Dedifferentiated amniotic fluid mesenchymal stem cell (primary cell): ENCODE results near the gene USP17L12.
A peak's percentile ranks its signal among the peaks of the same experiment; 100 is the strongest.
"Not testable (repeated sequence)": the region's sequence is repeated elsewhere in the genome, so short reads cannot be mapped to it uniquely, and the experiment has no call there.

Source experiments
- DNase-seq: peaks from one replicate; pipeline ENCODE4 v3.0.0-alpha.2; 2016; ENCODE audit errors: extremely low spot score

USP17L12 gene, protein sequence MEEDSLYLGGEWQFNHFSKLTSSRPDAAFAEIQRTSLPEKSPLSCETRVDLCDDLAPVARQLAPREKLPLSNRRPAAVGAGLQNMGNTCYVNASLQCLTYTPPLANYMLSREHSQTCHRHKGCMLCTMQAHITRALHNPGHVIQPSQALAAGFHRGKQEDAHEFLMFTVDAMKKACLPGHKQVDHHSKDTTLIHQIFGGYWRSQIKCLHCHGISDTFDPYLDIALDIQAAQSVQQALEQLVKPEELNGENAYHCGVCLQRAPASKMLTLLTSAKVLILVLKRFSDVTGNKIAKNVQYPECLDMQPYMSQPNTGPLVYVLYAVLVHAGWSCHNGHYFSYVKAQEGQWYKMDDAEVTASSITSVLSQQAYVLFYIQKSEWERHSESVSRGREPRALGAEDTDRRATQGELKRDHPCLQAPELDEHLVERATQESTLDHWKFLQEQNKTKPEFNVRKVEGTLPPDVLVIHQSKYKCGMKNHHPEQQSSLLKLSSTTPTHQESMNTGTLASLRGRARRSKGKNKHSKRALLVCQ

DNA sequence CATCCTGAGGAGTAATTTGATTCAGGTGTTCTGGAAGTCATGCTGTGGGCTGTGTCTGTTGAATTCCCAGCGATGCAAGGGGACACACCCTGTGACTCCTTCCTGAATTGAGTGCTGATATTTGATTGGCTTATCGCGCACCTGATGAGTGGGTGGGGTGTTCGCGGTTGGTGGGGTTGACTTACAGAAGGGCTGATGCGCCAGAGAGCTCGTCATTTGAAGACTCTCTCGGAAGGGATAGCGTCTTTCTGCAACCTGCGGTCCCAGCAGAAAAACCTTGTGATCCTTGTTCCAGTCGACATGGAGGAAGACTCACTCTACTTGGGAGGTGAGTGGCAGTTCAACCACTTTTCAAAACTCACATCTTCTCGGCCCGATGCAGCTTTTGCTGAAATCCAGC, at the start of gene USP17L12:
USP17L12 (plus strand) TSS at position 301 of the 400 bp plus-strand sequence; CDS start at position 301, 0 bp downstream.
- not testable (repeated sequence) for DNase-seq

DNA sequence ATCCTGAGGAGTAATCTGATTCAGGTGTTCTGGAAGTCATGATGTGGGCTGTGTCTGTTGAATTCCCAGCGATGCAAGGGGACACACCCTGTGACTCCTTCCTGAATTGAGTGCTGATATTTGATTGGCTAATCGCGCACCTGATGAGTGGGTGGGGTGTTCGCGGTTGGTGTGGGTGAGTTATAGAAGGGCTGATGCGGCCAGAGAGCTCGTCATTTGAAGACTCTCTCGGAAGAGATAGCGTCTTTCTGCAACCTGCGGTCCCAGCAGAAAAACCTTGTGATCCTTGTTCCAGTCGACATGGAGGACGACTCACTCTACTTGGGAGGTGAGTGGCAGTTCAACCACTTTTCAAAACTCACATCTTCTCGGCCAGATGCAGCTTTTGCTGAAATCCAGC, 9.6 kb upstream of the USP17L12 start, which contains the start of gene USP17L10:
USP17L10 (plus strand) TSS at position 301 of the 400 bp plus-strand sequence; CDS start at position 301, 0 bp downstream.
- DNase-seq, result not testable (repeated sequence)

DNA sequence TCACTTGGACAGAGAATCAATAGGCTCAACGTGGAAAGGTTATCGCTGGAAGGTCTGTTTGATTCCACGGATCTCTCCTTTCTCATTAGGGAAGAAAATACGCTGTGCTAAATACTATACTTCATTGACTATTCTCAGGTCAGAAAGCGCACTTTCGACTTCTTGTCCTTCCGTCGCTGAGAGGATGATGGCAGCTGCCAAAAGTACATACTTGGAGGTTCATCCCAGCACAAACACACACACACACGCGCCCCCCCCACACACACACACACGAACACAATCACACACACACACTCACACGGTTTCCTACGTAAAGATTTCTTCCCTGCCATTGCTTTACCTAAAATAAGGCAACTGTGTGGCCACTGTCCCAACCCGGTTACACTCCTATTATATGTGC, 5.3 kb upstream of the USP17L12 start:
- DNase-seq, result not testable (repeated sequence)

DNA sequence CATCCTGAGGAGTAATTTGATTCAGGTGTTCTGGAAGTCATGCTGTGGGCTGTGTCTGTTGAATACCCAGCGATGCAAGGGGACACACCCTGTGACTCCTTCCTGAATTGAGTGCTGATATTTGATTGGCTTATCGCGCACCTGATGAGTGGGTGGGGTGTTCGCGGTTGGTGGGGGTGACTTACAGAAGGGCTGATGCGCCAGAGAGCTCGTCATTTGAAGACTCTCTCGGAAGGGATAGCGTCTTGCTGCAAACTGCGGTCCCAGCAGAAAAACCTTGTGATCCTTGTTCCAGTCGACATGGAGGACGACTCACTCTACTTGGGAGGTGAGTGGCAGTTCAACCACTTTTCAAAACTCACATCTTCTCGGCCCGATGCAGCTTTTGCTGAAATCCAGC, 4.8 kb upstream of the USP17L12 start, which contains the start of gene USP17L11:
USP17L11 (plus strand) TSS at position 301 of the 400 bp plus-strand sequence; CDS start at position 301, 0 bp downstream.
- not testable (repeated sequence) for DNase-seq

DNA sequence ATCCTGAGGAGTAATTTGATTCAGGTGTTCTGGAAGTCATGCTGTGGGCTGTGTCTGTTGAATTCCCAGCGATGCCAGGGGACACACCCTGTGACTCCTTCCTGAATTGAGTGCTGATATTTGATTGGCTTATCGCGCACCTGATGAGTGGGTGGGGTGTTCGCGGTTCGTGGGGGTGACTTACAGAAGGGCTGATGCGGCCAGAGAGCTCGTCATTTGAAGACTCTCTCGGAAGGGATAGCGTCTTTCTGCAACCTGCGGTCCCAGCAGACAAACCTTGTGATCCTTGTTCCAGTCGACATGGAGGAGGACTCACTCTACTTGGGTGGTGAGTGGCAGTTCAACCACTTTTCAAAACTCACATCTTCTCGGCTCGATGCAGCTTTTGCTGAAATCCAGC, 4.6 kb downstream of the USP17L12 start, which contains the start of gene USP17L13:
USP17L13 (plus strand) TSS at position 301 of the 400 bp plus-strand sequence; CDS start at position 301, 0 bp downstream.
- DNase-seq, result not testable (repeated sequence)

DNA sequence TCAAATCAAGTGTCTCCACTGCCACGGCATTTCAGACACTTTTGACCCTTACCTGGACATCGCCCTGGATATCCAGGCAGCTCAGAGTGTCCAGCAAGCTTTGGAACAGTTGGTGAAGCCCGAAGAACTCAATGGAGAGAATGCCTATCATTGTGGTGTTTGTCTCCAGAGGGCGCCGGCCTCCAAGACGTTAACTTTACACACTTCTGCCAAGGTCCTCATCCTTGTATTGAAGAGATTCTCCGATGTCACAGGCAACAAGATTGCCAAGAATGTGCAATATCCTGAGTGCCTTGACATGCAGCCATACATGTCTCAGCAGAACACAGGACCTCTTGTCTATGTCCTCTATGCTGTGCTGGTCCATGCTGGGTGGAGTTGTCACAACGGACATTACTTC, 10.3 kb downstream of the USP17L12 start:
- not testable (repeated sequence) for DNase-seq

DNA sequence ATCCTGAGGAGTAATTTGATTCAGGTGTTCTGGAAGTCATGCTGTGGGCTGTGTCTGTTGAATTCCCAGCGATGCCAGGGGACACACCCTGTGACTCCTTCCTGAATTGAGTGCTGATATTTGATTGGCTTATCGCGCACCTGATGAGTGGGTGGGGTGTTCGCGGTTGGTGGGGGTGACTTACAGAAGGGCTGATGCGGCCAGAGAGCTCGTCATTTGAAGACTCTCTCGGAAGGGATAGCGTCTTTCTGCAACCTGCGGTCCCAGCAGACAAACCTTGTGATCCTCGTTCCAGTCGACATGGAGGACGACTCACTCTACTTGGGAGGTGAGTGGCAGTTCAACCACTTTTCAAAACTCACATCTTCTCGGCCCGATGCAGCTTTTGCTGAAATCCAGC, 14.1 kb downstream of the USP17L12 start, which contains the start of gene USP17L15:
USP17L15 (plus strand) TSS at position 301 of the 400 bp plus-strand sequence; CDS start at position 301, 0 bp downstream.
- not testable (repeated sequence) for DNase-seq

DNA sequence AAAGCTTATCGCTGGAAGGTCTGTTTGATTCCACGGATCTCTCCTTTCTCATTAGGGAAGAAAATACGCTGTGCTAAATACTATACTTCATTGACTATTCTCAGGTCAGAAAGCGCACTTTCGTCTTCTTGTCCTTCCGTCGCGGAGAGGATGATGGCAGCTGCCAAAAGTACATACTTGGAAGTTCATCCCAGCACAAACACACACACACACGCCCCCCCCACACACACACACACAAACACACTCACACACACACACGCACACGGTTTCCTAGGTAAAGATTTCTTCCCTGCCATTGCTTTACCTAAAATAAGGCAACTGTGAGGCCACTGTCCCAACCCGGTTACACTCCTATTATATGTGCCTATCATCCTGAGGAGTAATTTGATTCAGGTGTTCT, 18.5 kb downstream of the USP17L12 start:
- not testable (repeated sequence) for DNase-seq

DNA sequence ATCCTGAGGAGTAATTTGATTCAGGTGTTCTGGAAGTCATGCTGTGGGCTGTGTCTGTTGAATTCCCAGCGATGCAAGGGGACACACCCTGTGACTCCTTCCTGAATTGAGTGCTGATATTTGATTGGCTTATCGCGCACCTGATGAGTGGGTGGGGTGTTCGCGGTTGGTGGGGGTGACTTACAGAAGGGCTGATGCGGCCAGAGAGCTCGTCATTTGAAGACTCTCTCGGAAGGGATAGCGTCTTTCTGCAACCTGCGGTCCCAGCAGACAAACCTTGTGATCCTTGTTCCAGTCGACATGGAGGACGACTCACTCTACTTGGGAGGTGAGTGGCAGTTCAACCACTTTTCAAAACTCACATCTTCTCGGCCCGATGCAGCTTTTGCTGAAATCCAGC, 23.6 kb downstream of the USP17L12 start, which contains the start of gene USP17L17:
USP17L17 (plus strand) TSS at position 301 of the 400 bp plus-strand sequence; CDS start at position 301, 0 bp downstream.
- not testable (repeated sequence) for DNase-seq

DNA sequence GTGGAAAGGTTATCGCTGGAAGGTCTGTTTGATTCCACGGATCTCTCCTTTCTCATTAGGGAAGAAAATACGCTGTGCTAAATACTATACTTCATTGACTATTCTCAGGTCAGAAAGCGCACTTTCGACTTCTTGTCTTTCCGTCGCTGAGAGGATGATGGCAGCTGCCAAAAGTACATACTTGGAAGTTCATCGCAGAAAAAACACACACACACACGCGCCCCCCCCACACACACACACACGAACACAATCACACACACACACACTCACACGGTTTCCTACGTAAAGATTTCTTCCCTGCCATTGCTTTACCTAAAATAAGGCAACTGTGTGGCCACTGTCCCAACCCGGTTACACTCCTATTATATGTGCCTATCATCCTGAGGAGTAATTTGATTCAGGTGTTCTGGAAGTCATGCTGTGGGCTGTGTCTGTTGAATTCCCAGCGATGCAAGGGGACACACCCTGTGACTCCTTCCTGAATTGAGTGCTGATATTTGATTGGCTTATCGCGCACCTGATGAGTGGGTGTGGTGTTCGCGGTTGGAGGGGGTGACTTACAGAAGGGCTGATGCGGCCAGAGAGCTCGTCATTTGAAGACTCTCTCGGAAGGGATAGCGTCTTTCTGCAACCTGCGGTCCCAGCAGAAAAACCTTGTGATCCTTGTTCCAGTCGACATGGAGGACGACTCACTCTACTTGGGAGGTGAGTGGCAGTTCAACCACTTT, 28.2 kb downstream of the USP17L12 start, which contains the start of gene USP17L18:
USP17L18 (plus strand) TSS at position 678 of the 728 bp plus-strand sequence; CDS start at position 678, 0 bp downstream.
- peak; percentile 13 for DNase-seq

DNA sequence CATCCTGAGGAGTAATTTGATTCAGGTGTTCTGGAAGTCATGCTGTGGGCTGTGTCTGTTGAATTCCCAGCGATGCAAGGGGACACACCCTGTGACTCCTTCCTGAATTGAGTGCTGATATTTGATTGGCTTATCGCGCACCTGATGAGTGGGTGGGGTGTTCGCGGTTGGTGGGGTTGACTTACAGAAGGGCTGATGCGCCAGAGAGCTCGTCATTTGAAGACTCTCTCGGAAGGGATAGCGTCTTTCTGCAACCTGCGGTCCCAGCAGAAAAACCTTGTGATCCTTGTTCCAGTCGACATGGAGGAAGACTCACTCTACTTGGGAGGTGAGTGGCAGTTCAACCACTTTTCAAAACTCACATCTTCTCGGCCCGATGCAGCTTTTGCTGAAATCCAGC, 33.1 kb downstream of the USP17L12 start, which contains the start of gene USP17L19:
USP17L19 (plus strand) TSS at position 301 of the 400 bp plus-strand sequence; CDS start at position 301, 0 bp downstream.
- not testable (repeated sequence) for DNase-seq

DNA sequence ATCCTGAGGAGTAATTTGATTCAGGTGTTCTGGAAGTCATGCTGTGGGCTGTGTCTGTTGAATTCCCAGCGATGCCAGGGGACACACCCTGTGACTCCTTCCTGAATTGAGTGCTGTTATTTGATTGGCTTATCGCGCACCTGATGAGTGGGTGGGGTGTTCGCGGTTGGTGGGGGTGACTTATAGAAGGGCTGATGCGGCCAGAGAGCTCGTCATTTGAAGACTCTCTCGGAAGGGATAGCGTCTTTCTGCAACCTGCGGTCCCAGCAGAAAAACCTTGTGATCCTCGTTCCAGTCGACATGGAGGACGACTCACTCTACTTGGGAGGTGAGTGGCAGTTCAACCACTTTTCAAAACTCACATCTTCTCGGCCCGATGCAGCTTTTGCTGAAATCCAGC, 37.9 kb downstream of the USP17L12 start, which contains the start of gene USP17L20:
USP17L20 (plus strand) TSS at position 301 of the 400 bp plus-strand sequence; CDS start at position 301, 0 bp downstream.
- DNase-seq, result not testable (repeated sequence)

DNA sequence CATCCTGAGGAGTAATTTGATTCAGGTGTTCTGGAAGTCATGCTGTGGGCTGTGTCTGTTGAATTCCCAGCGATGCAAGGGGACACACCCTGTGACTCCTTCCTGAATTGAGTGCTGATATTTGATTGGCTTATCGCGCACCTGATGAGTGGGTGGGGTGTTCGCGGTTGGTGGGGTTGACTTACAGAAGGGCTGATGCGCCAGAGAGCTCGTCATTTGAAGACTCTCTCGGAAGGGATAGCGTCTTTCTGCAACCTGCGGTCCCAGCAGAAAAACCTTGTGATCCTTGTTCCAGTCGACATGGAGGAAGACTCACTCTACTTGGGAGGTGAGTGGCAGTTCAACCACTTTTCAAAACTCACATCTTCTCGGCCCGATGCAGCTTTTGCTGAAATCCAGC, 42.6 kb downstream of the USP17L12 start, which contains the start of gene USP17L21:
USP17L21 (plus strand) TSS at position 301 of the 400 bp plus-strand sequence; CDS start at position 301, 0 bp downstream.
- not testable (repeated sequence) for DNase-seq

DNA sequence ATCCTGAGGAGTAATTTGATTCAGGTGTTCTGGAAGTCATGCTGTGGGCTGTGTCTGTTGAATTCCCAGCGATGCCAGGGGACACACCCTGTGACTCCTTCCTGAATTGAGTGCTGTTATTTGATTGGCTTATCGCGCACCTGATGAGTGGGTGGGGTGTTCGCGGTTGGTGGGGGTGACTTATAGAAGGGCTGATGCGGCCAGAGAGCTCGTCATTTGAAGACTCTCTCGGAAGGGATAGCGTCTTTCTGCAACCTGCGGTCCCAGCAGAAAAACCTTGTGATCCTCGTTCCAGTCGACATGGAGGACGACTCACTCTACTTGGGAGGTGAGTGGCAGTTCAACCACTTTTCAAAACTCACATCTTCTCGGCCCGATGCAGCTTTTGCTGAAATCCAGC, 47.4 kb downstream of the USP17L12 start, which contains the start of gene USP17L22:
USP17L22 (plus strand) TSS at position 301 of the 400 bp plus-strand sequence; CDS start at position 301, 0 bp downstream.
- DNase-seq, result not testable (repeated sequence)
